Heart left ventricle (tissue), 16 donors: ENCODE results near the gene ZNF726. TPM values are rescaled to one million over a fixed set of nuclear protein-coding genes. Genes with fewer than 3 reads are reported as not detected.
"Not testable (repeated sequence)": the region's sequence is repeated elsewhere in the genome, so short reads cannot be mapped to it uniquely, and the experiment has no call there.

Source experiments
- ATAC-seq, 4 donors: fragments of 200-7000 bp; cut with Tn5 transposase; one replicate each; pipeline ENCODE4 v1.9.1; 2020 to 2022; ENCODE audit warnings: moderate library complexity in 4 of 4, mild to moderate bottlenecking in 3 of 4, moderate number of reproducible peaks in 1 of 4
- DNase-seq, 5 donors: peaks; one replicate each; pipeline ENCODE4 v3.0.0-alpha.2; 2020
- H3K27ac ChIP-seq, 12 donors: fragments of 200-600 bp; sonication (generic) in 4 of 12; one replicate each; pipeline versions ENCODE4 v1.5.0 to v1.8.0; 2016 to 2022; ENCODE audit warnings: mild to moderate bottlenecking in 2 of 12
- H3K27me3 ChIP-seq, 9 donors: fragments of 200-600 bp; sonication (generic) in 2 of 9; one replicate each; pipeline versions ENCODE4 v1.5.1 to v1.8.0; 2016 to 2022; ENCODE audit warnings: mild to moderate bottlenecking in 3 of 9
- H3K36me3 ChIP-seq, 9 donors: fragments of 200-600 bp; sonication (generic) in 2 of 9; one replicate each; pipeline versions ENCODE4 v1.5.0 to v1.8.0; 2018 to 2022; ENCODE audit warnings: mild to moderate bottlenecking in 2 of 9
- H3K4me1 ChIP-seq, 12 donors: fragments of 200-600 bp; sonication (generic) in 4 of 12; one replicate each; pipeline versions ENCODE4 v1.5.0 to v1.8.0; 2016 to 2022; ENCODE audit warnings: mild to moderate bottlenecking in 3 of 12
- H3K4me3 ChIP-seq, 12 donors: fragments of 200-600 bp; sonication (generic) in 4 of 12; one replicate each; pipeline versions ENCODE4 v1.5.0 to v1.8.0; 2017 to 2022; ENCODE audit warnings: mild to moderate bottlenecking in 9 of 12, moderate library complexity in 4 of 12
- H3K9me3 ChIP-seq, 12 donors: fragments of 200-600 bp; sonication (generic) in 4 of 12; one replicate each; pipeline versions ENCODE4 v1.5.0 to v1.8.0; 2016 to 2022; ENCODE audit warnings: mild to moderate bottlenecking in 1 of 12
- POLR2A ChIP-seq, 2 donors: fragments of 450-650 bp; IDR thresholded peaks; one replicate each; pipeline ENCODE4 v1.6.1; 2017; ENCODE audit warnings: antibody characterized with exemption in 2 of 2, mild to moderate bottlenecking in 2 of 2, moderate library complexity in 2 of 2
- WGBS, 4 donors: extraction: QIAGEN DNeasy Blood & Tissue Kit in 2 of 4; methylation state at CpG; one replicate each; pipeline versions ENCODE4 v1.1.5 to v1.1.7; 2013 to 2018; 5-methylcytosine and 5-hydroxymethylcytosine counted together
- intact Hi-C, 10 donors: fragments of 100-400 bp; cut with DNase I; formaldehyde crosslinking; loops; one replicate each; pipeline versions ENCODE4 v1.11.1 to v1.14.2; 2022
- polyA plus RNA-seq, 2 donors: library from polyadenylated mRNA; stranded (reverse); fragments of 200-250 nt; gene quantifications; one replicate each; pipeline ENCODE4 v1.2.3, GENCODE V29; 2013
- total RNA-seq, 9 donors: library from RNA; depleted of rRNA in 2 of 9; stranded (reverse); fragments of >200 nt in 2 of 9; fragmentation: NEBNext Ultra II Directional in 3 of 9; extraction: Animal tissue kit (Norgen Biotek cat#: 25700) in 3 of 9; gene quantifications; one replicate each; pipeline versions ENCODE4 v1.1.0 to v1.2.4, GENCODE V29; 2016 to 2023
- TF ChIP-seq, protein P1 (sequence below), 12 donors: fragments of 200-600 bp; sonication (generic) in 4 of 12; IDR thresholded peaks; one replicate each; pipeline versions ENCODE4 v1.5.0 to v1.8.0; 2018 to 2022; ENCODE audit warnings: antibody characterized with exemption in 12 of 12, mild to moderate bottlenecking in 5 of 12
- donor health status: ischemic (EF 13 %, LVEDD 7.1; RV severe dilation, severe dysfunction).
- donor health status: healthy with polysubstance abuse.
- donor health status: DM: no; HTN: yes; CAD: no.
- donor health status: DM: no; HTN: no; CAD: no.
- donor health status: ischemic (EF 25% LVEDD 6.9; RV normal size, moderate dysfunction).
- donor health status: ischemic (EF 25% LVEDD 5.7; RV mildly dilated, moderate dysfunction).
- donor health status: healthy.
- donor health status: DM: yes; HTN: yes; CAD: no.
- donor health status: ischemic (EF 35%, LVEDD 5.7; RV mildly dilated, moderate dysfunction).
- donor health status: nonischemic (EF 11% LVEDD 7.7; RV severe dilation, severe dysfunction).
- donor health status: DM: yes; HTN: yes; CAD: no.
- donor health status: PGD.
- donor health status: ischemic (EF 29% LVEDD 5.4; RV normal size, mild dysfunction).
- donor health status: nonischemic (EF 23%, LVEDD 6.1; RV moderate dilation, normal function).

The ZNF726 gene
- total and polyA plus RNA-seq, 11 donors = 0.11 to 1.5 (median 0.58) TPM; not detected in 2

DNA sequence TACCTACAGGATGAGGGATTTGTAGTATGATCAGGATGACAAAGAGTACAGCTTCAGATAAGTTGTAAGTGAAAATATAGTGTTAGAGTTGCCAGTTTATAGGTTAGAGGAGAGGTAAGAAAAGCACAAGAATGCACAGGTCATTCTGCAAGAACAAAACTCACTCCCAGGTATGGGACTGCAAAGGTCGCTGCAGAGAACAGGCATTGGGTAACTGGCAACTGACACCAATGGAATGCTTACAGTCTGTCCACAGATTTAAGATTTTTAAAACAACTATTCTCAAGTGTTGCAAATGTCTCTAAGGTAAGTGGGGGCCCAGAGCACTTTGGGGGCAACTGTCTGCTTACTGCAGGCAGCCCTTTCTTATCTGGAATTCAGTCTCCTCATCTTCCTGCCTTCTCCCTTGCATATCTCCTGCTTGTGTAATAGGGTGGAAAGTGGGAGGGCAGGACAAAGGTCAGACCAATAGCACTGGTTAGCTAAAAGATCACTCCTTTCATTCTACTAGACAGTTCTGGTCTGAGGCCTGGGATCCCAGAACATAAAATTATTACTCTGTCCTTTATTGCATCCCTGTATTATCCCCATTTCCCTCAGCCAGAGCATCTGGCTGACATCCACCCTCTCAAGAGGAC lies 42.3 kb upstream of the ZNF726 start:
- intact Hi-C loops = loop anchor here in 7 of 10 donors (2.0 to 5.0 kb wide), 3 partner anchors 94 to 96 kb away; no protein-coding TSS in a partner anchor
- Histone ChIP-seq H3K4me3 (no peak overlapping the region), H3K27me3 (peaks cover 0 to 4% (median 0%) of the 10 kb centered on the region in 9 donors), H3K36me3 (no peaks in the 10 kb centered on the region), H3K4me1 (no peaks in the 10 kb centered on the region), H3K9me3 (peaks cover 0 to 2% (median 0%) of the 10 kb centered on the region in 12 donors), H3K27ac (no peak overlapping the region)
- DNase-seq = no peak
- no peak for ATAC-seq
- TF ChIP-seq POLR2A (IDR thresholded peaks at IDR 0.05) = no peak
- whole genome bisulfite sequencing, 4 donors = 75 to 96% (median 89%) methylated on average over 1 of the region's 1 CpG

DNA sequence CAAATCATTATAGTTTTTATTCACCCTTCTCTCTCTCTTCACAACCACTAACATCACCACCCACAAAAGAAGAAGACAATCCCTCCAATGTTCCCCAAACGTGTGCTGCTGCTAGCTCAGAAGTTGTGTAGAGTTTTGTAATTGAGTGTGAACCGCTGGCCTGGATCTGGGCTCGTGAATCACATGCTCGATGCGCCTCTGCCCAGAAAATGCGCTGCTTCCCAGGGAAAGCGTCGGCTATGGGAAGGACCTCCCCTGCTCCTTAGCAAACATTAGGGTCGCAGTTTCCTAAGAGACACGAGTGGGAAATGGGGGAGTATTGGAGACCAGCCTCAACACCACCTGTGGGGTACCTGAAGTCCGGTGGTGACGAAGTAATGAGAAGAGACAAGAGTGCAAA lies 38.4 kb upstream of the ZNF726 start:
- DNase-seq (no peak), ATAC-seq (no peak)
- Histone ChIP-seq H3K4me1 (no peaks in the 10 kb centered on the region), H3K4me3 (no peak overlapping the region), H3K27me3 (peaks cover 0 to 11% (median 0%) of the 10 kb centered on the region in 9 donors), H3K36me3 (no peaks in the 10 kb centered on the region), H3K9me3 (peaks cover 0 to 7% (median 0%) of the 10 kb centered on the region in 12 donors), H3K27ac (no peak overlapping the region)
- TF ChIP-seq POLR2A (IDR thresholded peaks at IDR 0.05) = no peak
- TF ChIP-seq, protein P1, sequence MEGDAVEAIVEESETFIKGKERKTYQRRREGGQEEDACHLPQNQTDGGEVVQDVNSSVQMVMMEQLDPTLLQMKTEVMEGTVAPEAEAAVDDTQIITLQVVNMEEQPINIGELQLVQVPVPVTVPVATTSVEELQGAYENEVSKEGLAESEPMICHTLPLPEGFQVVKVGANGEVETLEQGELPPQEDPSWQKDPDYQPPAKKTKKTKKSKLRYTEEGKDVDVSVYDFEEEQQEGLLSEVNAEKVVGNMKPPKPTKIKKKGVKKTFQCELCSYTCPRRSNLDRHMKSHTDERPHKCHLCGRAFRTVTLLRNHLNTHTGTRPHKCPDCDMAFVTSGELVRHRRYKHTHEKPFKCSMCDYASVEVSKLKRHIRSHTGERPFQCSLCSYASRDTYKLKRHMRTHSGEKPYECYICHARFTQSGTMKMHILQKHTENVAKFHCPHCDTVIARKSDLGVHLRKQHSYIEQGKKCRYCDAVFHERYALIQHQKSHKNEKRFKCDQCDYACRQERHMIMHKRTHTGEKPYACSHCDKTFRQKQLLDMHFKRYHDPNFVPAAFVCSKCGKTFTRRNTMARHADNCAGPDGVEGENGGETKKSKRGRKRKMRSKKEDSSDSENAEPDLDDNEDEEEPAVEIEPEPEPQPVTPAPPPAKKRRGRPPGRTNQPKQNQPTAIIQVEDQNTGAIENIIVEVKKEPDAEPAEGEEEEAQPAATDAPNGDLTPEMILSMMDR (IDR thresholded peaks at IDR 0.05) = no peak
- 68 to 83% (median 73%) methylated on average over 12 of the region's 12 CpGs for WGBS, 4 donors
- intact Hi-C loops = no loop called here

DNA sequence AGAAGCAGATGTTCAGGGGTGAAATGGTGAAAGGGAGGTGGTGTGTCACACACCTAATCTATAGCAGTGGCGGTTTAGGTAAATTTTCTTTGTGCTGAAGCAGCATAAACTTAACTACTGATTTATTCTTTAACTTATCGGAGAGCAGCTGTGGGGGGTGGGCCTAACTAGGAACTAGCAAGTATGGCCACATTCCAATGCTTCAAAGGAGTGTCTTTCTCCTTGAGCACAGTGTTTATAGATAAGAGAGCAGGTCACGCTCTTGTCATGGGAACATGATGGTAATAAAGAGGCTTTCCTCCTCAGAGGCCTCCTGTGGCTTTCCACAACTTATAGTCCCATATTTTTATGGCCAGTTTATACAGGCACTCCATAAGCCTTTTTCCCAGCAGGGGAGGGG lies 37.9 kb upstream of the ZNF726 start:
- H3K4me3 ChIP-seq, DNase-seq, intact Hi-C loops, ATAC-seq, H3K36me3 ChIP-seq, H3K27ac ChIP-seq, H3K9me3 ChIP-seq, H3K4me1 ChIP-seq: not testable (repeated sequence)
- peaks cover 0 to 11% (median 0%) of the 10 kb centered on the region in 9 donors for H3K27me3 ChIP-seq
- WGBS, 4 donors = 45 to 54% (median 50%) methylated on average over 3 of the region's 3 CpGs

DNA sequence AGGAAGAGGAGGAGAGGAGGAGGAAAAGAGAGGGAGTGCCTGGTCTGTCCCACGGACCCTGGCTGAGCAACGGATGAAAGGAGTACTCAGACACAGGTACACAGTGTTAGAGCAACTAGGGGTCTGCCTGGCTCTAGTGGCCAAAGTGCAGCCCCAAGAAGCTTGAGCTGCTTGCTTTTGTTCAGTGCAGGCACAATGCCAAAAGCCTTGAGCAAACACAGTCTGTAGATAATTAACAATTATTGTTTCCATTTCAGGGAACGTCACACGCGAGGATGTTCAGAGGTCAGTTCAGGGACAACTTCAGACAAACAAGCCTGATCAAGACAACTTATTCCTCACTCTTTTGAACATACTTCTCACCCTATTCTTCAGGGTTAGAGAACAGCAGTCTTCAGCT lies 32.2 kb upstream of the ZNF726 start:
- H3K4me1 ChIP-seq = no peaks in the 10 kb centered on the region
- no peak overlapping the region for H3K27ac ChIP-seq
- DNase-seq (no peak), ATAC-seq (no peak)
- H3K36me3 ChIP-seq = no peaks in the 10 kb centered on the region
- H3K4me3 ChIP-seq = no peak overlapping the region
- WGBS, 4 donors = 42 to 65% (median 60%) methylated on average over 5 of the region's 5 CpGs
- TF ChIP-seq, protein P1 (IDR thresholded peaks at IDR 0.05) = no peak
- TF ChIP-seq POLR2A (IDR thresholded peaks at IDR 0.05) = no peak
- H3K9me3 ChIP-seq = peaks cover 0 to 12% (median 0%) of the 10 kb centered on the region in 12 donors
- intact Hi-C loops = no loop called here
- peaks cover 0 to 6% (median 0%) of the 10 kb centered on the region in 9 donors for H3K27me3 ChIP-seq

DNA sequence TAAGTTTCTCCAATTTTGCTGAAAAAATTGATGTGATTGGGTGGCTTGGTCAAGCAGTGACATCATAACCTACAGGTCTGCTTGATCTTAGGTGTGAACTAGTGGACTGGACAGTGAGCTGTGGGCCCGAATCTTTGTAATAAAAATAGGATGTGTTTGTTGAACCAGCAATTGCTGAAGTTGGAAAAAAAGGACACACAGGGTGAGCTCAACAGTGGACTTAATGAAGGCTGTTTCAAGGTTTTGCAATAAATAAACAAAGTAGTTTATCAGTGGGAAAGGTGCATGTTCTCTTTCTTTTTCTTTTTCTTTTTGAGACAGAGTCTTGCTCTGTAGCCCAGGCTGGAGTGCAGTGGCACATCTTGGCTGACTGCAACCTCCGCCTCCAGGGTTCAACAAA lies 30.3 kb upstream of the ZNF726 start:
- TF ChIP-seq, protein P1 (IDR thresholded peaks at IDR 0.05) = no peak
- TF ChIP-seq POLR2A (IDR thresholded peaks at IDR 0.05) = no peak
- no peak for DNase-seq
- Histone ChIP-seq H3K9me3 (peaks cover 0 to 9% (median 0%) of the 10 kb centered on the region in 12 donors), H3K36me3 (no peaks in the 10 kb centered on the region), H3K4me1 (no peaks in the 10 kb centered on the region), H3K27ac (no peak overlapping the region), H3K4me3 (no peak overlapping the region), H3K27me3 (no peaks in the 10 kb centered on the region)
- no peak for ATAC-seq
- 84 to 89% (median 88%) methylated on average over 2 of the region's 2 CpGs for WGBS, 4 donors
- intact Hi-C loops = no loop called here
